Left lung (tissue), 10 donors: ENCODE measurements around the gene ATP5PO. TPM values are rescaled to one million over a fixed set of nuclear protein-coding genes. Genes with fewer than 3 reads are reported as not detected.

ENCODE experiments used
- ATAC-seq: fragments of 200-7000 bp; cut with Tn5 transposase; one replicate; pipeline ENCODE4 v1.9.1; 2020; ENCODE audit warnings: moderate library complexity
- DNase-seq, 4 donors: peaks; one replicate each; pipeline ENCODE4 v3.0.0-alpha.2; 2013 to 2020
- H3K27ac ChIP-seq, 2 donors: fragments of 200-600 bp; sonication (generic) in 1 of 2; one replicate each; pipeline versions ENCODE4 v1.5.0 to v1.8.0; 2020 to 2021
- H3K27me3 ChIP-seq, 2 donors: fragments of 200-600 bp; sonication (generic) in 1 of 2; one replicate each; pipeline versions ENCODE4 v1.5.0 to v1.8.0; 2020 to 2021
- H3K36me3 ChIP-seq, 2 donors: fragments of 200-600 bp; sonication (generic) in 1 of 2; one replicate each; pipeline versions ENCODE4 v1.5.0 to v1.8.0; 2020 to 2021
- H3K4me1 ChIP-seq, 2 donors: fragments of 200-600 bp; one replicate each; pipeline ENCODE4 v1.8.0; 2021
- H3K4me3 ChIP-seq, 2 donors: fragments of 200-600 bp; sonication (generic) in 1 of 2; one replicate each; pipeline versions ENCODE4 v1.5.0 to v1.8.0; 2020 to 2021; ENCODE audit warnings: mild to moderate bottlenecking in 1 of 2
- H3K9me3 ChIP-seq, 2 donors: fragments of 200-600 bp; sonication (generic) in 1 of 2; one replicate each; pipeline versions ENCODE4 v1.5.0 to v1.8.0; 2020 to 2021
- CTCF ChIP-seq, 2 donors: fragments of 200-600 bp; sonication (generic) in 1 of 2; IDR thresholded peaks; one replicate each; pipeline versions ENCODE4 v1.5.0 to v1.8.0; 2021; ENCODE audit warnings: antibody characterized with exemption in 2 of 2
- intact Hi-C, 2 donors: fragments of 100-400 bp; cut with DNase I; formaldehyde crosslinking; loops; one replicate each; pipeline versions ENCODE4 v1.11.2 to v1.14.2; 2022
- polyA plus RNA-seq, 6 donors: library from polyadenylated mRNA; unstranded; fragments of 120-200 nt; gene quantifications; one replicate each; pipeline ENCODE4 v1.2.1, GENCODE V29; 2013; ENCODE audit not compliant: insufficient read length in 6 of 6
- total RNA-seq, 2 donors: library from RNA; stranded (reverse); fragmentation: NEBNext Ultra II Directional; extraction: Animal tissue kit (Norgen Biotek cat#: 25700); gene quantifications; one replicate each; pipeline ENCODE4 v1.2.1, GENCODE V29; 2021
- donor health status: DM: no; HTN: yes; CAD: no.
- donor health status: DM: no; HTN: no; CAD: no.

The ATP5PO gene
- total and polyA plus RNA-seq, 8 donors: 152 to 314 (median 279) TPM

- no peak overlapping the region for H3K27ac ChIP-seq
- no peaks in the 10 kb centered on the region for H3K4me1 ChIP-seq
- TF ChIP-seq CTCF (IDR thresholded peaks at IDR 0.05): no peak
- no peaks in the 10 kb centered on the region for H3K27me3 ChIP-seq
- ATAC-seq (no peak), DNase-seq (no peak)
- no peaks in the 10 kb centered on the region for H3K9me3 ChIP-seq
- intact Hi-C loops: no loop called here
- H3K36me3 ChIP-seq: no peaks in the 10 kb centered on the region
- H3K4me3 ChIP-seq: no peak overlapping the region
Observed at GRCh38 chr21:33859373-33860102, 56.1 kb downstream of the ATP5PO start.

DNA sequence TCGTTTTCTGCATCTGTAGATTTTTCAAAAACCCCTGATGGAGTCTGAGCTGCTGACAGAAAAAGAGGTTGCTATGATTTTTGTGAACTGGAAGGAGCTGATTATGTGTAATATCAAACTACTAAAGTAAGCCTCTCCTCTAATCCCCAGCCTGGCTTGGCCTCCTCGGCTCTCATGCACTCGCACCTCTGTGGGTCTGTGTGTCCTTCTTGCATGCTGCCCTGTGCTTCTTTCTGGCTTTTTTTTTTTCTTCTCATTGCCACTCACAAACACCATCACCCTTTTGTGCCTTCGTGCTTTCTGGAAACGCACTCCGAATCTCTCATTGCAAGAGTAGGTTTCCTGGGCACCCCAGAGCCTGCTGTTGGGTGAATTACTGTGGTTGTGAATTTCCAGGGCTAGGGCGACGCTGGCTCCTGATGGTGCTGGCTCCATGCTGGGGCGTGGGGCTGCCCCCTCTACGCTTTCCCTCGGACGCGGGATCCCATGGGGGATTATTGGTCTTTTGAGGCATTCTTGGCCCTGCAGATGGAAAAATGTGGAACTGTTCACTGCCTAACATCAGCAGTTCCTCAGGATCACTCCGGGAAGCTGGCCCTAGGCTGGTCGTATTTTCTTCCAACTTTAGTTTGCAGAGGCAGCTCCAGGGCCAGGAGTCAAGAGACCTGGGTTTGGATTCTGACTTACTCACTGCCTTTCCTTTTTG lies 56.8 kb downstream of the ATP5PO start:
- Histone ChIP-seq H3K4me1 (no peaks in the 10 kb centered on the region), H3K36me3 (no peaks in the 10 kb centered on the region), H3K27me3 (no peaks in the 10 kb centered on the region), H3K27ac (no peak overlapping the region), H3K9me3 (no peaks in the 10 kb centered on the region), H3K4me3 (no peak overlapping the region)
- ATAC-seq: no peak
- no peak for TF ChIP-seq CTCF (IDR thresholded peaks at IDR 0.05)
- DNase-seq: no peak
- intact Hi-C loops: no loop called here

DNA sequence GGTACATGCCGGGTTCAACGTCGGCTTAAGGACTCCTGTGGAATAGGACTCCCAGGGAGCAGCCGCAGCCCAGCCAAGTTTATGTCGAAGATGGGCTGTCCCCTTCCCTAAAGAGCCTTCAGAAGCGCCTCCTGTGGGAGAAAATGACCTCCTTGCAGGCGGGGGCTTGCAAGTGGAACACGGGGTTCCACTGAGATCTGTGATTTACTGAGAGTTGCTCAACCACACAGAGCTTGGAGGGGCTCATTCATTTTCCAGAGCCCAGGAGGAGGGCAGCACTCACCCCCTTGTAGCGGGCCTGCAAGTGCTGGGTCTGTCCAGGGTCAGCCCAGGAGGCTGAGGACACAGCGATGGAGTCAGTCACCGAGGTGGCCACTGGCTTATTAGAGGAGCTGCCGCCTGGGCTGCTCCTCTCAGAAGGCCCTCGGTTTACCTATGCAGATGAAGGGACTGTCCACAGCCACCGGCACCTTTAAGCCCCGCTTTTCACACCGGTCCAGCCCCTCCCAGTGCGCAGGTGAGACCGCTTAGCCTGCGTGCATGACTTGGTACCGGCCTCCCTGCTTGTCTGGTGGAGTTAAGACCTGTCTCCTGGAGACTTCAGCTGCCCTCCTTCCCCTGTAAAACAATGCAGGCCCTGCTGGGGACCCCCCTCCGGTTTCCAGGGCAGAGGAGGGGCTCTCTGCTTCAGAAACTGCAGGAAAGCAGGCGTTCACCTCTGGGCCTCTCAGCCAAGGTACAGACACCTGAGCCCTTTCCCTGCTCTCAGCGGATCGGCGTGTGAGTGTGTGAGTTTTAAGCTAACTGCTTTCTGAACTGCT lies 57.5 kb downstream of the ATP5PO start:
- Histone ChIP-seq H3K36me3 (no peaks in the 10 kb centered on the region), H3K4me3 (no peak overlapping the region), H3K27ac (no peak overlapping the region), H3K27me3 (no peaks in the 10 kb centered on the region), H3K9me3 (no peaks in the 10 kb centered on the region), H3K4me1 (no peaks in the 10 kb centered on the region)
- DNase-seq: no peak
- ATAC-seq: no peak
- no peak for TF ChIP-seq CTCF (IDR thresholded peaks at IDR 0.05)
- intact Hi-C loops: no loop called here

- no peak for TF ChIP-seq CTCF (IDR thresholded peaks at IDR 0.05)
- Histone ChIP-seq H3K27ac (no peak overlapping the region), H3K27me3 (no peaks in the 10 kb centered on the region), H3K4me1 (no peaks in the 10 kb centered on the region), H3K4me3 (no peak overlapping the region), H3K9me3 (no peaks in the 10 kb centered on the region), H3K36me3 (no peaks in the 10 kb centered on the region)
- DNase-seq (no peak), ATAC-seq (no peak)
- intact Hi-C loops: no loop called here
Observed at GRCh38 chr21:33856893-33857527, 58.6 kb downstream of the ATP5PO start.
